HepG2 (cell line): Measurements from ENCODE around the gene PPP2R2C. TPM values are rescaled to one million over a fixed set of nuclear protein-coding genes. Genes with fewer than 3 reads are reported as not detected.

Experiments
- CBFB ChIP-seq: sonication (generic); formaldehyde crosslinking; IDR thresholded peaks from 2 replicates; pipeline ENCODE4 v1.4.0; 2020; ENCODE audit warnings: missing genetic modification reagents
- CENPX ChIP-seq: sonication (generic); formaldehyde crosslinking; IDR thresholded peaks from 2 replicates; pipeline ENCODE4 v1.9.0; 2021; ENCODE audit warnings: mild to moderate bottlenecking, missing genetic modification reagents, moderate library complexity
- FIP1L1 ChIP-seq: fragments of 200-400 bp; formaldehyde crosslinking; IDR thresholded peaks from 2 replicates; pipeline ENCODE4 v1.6.1; 2018; ENCODE audit warnings: low read depth, mild to moderate bottlenecking, low read length, moderate library complexity, borderline replicate concordance; ENCODE audit not compliant: insufficient read depth
- FOXA3 ChIP-seq: IDR thresholded peaks from 2 replicates; pipeline ENCODE4 v1.6.1; 2016; ENCODE audit warnings: missing genetic modification reagents, missing compliant biosample characterization
- FOXK2 ChIP-seq: fragments of 450-650 bp; IDR thresholded peaks from 2 replicates; pipeline ENCODE4 v1.6.1; 2016
- IRX3 ChIP-seq: sonication (generic); formaldehyde crosslinking; IDR thresholded peaks from 2 replicates; pipeline ENCODE4 v1.8.1; 2023; ENCODE audit warnings: mild to moderate bottlenecking, low read depth, missing genetic modification reagents, borderline replicate concordance
- JUND ChIP-seq: sonication (generic); formaldehyde crosslinking; IDR thresholded peaks from 2 replicates; pipeline ENCODE4 v1.8.0; 2022; ENCODE audit warnings: mild to moderate bottlenecking, missing genetic modification reagents
- NONO ChIP-seq, 2 experiments: fragments of 450-650 bp in 1 of 2; sonication (generic) in 1 of 2; formaldehyde crosslinking in 1 of 2; IDR thresholded peaks in 1 of 2; conservative IDR thresholded peaks in 1 of 2; 2 replicates each; pipeline versions ENCODE4 v1.6.1 to v1.8.0; 2017 to 2022; ENCODE audit warnings: mild to moderate bottlenecking in 1 of 2, missing genetic modification reagents in 1 of 2, moderate library complexity in 1 of 2
- NPAS2 ChIP-seq: sonication (generic); formaldehyde crosslinking; IDR thresholded peaks from 2 replicates; pipeline ENCODE4 v1.8.0; 2022; ENCODE audit warnings: mild to moderate bottlenecking, missing genetic modification reagents, borderline replicate concordance
- NR3C1 ChIP-seq: sonication (generic); formaldehyde crosslinking; IDR thresholded peaks from 2 replicates; pipeline ENCODE4 v1.4.0; 2020; ENCODE audit warnings: missing genetic modification reagents
- PHF21A ChIP-seq: sonication (generic); formaldehyde crosslinking; IDR thresholded peaks from 2 replicates; pipeline ENCODE4 v1.5.0; 2020; ENCODE audit warnings: mild to moderate bottlenecking, missing genetic modification reagents
- RXRA ChIP-seq: sonication (generic); formaldehyde crosslinking; IDR thresholded peaks from 2 replicates; pipeline ENCODE4 v1.5.1; 2020; ENCODE audit warnings: missing genetic modification reagents
- SOX13 ChIP-seq, 3 experiments: fragments of 450-650 bp in 1 of 3; sonication (generic) in 1 of 3; formaldehyde crosslinking in 1 of 3; IDR thresholded peaks in 2 of 3; conservative IDR thresholded peaks in 1 of 3; 2 replicates each; pipeline versions ENCODE4 v1.5.0 to v1.6.1; 2016 to 2020; ENCODE audit warnings: antibody characterized with exemption in 1 of 3, mild to moderate bottlenecking in 1 of 3, missing compliant biosample characterization in 1 of 3, missing genetic modification reagents in 1 of 3, moderate library complexity in 1 of 3
- STAG1 ChIP-seq: sonication (generic); formaldehyde crosslinking; IDR thresholded peaks from 2 replicates; pipeline ENCODE4 v1.4.0; 2020; ENCODE audit warnings: missing genetic modification reagents
- TEAD3 ChIP-seq: optimal IDR thresholded peaks from 2 replicates; pipeline ENCODE3; 2016; ENCODE audit warnings: borderline replicate concordance
- TFE3 ChIP-seq: IDR thresholded peaks from 2 replicates; pipeline ENCODE4 v1.6.1; 2016
- ZBTB2 ChIP-seq: sonication (generic); formaldehyde crosslinking; IDR thresholded peaks from 2 replicates; pipeline ENCODE4 v1.8.0; 2022; ENCODE audit warnings: low read depth, missing genetic modification reagents
- ZFX ChIP-seq: sonication (generic); formaldehyde crosslinking; IDR thresholded peaks from 2 replicates; pipeline ENCODE4 v1.4.0; 2020; ENCODE audit warnings: mild to moderate bottlenecking, low read depth, missing genetic modification reagents, moderate library complexity
- ZNF24 ChIP-seq: fragments of 450-650 bp; IDR thresholded peaks from 2 replicates; pipeline ENCODE4 v1.6.1; 2017; ENCODE audit warnings: antibody characterized with exemption, mild to moderate bottlenecking
- ZNF296 ChIP-seq: sonication (generic); formaldehyde crosslinking; conservative IDR thresholded peaks from 2 replicates; pipeline ENCODE4 v1.5.0; 2020; ENCODE audit warnings: mild to moderate bottlenecking, missing genetic modification reagents
- ZNF441 ChIP-seq: sonication (generic); formaldehyde crosslinking; IDR thresholded peaks from 2 replicates; pipeline ENCODE4 v1.7.0; 2021; ENCODE audit warnings: missing genetic modification reagents, borderline replicate concordance
- ZNF780A ChIP-seq: sonication (generic); formaldehyde crosslinking; IDR thresholded peaks from 2 replicates; pipeline ENCODE4 v1.8.0; 2022; ENCODE audit warnings: mild to moderate bottlenecking, missing genetic modification reagents, moderate library complexity
- ZSCAN9 ChIP-seq: IDR thresholded peaks from 2 replicates; pipeline ENCODE4 v1.6.1; 2016; ENCODE audit warnings: borderline replicate concordance
- polyA plus RNA-seq, 8 experiments: library from polyadenylated mRNA; depleted of rRNA in 3 of 8; stranded (reverse) in 7 of 8; unstranded in 1 of 8; fragments of >200 nt; fragmentation: Illumina TruSeq in 4 of 8; extraction: Trizol in 4 of 8; gene quantifications; 2 replicates each; pipeline versions ENCODE4 v1.2.1 to v1.2.3, GENCODE V29; 2011 to 2016; ENCODE audit warnings: low read depth in 4 of 8, missing spikeins in 1 of 8, mixed read lengths in 1 of 8; ENCODE audit not compliant: insufficient read depth in 1 of 8
- total RNA-seq, 5 experiments: library from RNA; depleted of rRNA; stranded (reverse); fragments of >200 nt; fragmentation: Illumina TruSeq; extraction: Trizol; gene quantifications; 2 replicates each; pipeline ENCODE4 v1.2.3, GENCODE V29; 2016; ENCODE audit warnings: low read depth in 1 of 5
- TF ChIP-seq, protein P1 (sequence below): sonication (generic); formaldehyde crosslinking; IDR thresholded peaks from 2 replicates; pipeline ENCODE4 v1.4.0; 2020; ENCODE audit warnings: missing genetic modification reagents

The PPP2R2C gene
- total and polyA plus RNA-seq, 2 of the 13 experiments (the other 11 are each of a cell fraction or from before 2014, with no cell fraction given), result 0.60 to 8.6 TPM

- TF ChIP-seq CENPX (CRISPR knock-in tag) (no peak), ZSCAN9 (CRISPR knock-in tag) (peak; percentile 93), FIP1L1 (no peak), NPAS2 (no peak), IRX3 (no peak), CBFB (CRISPR knock-in tag) (no peak), ZFX (no peak), TFE3 (peak; percentile 61; the same call in 1 of the 2 replicates), ZNF441 (CRISPR knock-in tag) (peak; percentile 62; the same call in 1 of the 2 replicates), ZBTB2 (CRISPR knock-in tag) (no peak), NONO (IDR thresholded peaks at IDR 0.05) (no peak), NONO (CRISPR knock-in tag; conservative IDR thresholded peaks at IDR 0.05) (no peak), ZNF780A (CRISPR knock-in tag) (no peak), NR3C1 (CRISPR knock-in tag) (no peak), STAG1 (CRISPR knock-in tag) (no peak), FOXA3 (peak; percentile 21; the same call in 1 of the 2 replicates), SOX13 (IDR thresholded peaks at IDR 0.05) (no peak), SOX13 (CRISPR knock-in tag; conservative IDR thresholded peaks at IDR 0.05 in 1 of 2, IDR thresholded peaks at IDR 0.05 in 1 of 2) (0 out of 4 replicates have a peak, but pooled peaks of 1 of the 2 experiments have one; percentile 14), ZNF296 (CRISPR knock-in tag) (0 out of 2 replicates have a peak, but pooled peaks have one; percentile 35), TEAD3 (CRISPR knock-in tag) (peak; percentile 49), RXRA (no peak), ZNF24 (no peak), JUND (no peak), FOXK2 (no peak), PHF21A (CRISPR knock-in tag) (no peak)
- TF ChIP-seq, protein P1, sequence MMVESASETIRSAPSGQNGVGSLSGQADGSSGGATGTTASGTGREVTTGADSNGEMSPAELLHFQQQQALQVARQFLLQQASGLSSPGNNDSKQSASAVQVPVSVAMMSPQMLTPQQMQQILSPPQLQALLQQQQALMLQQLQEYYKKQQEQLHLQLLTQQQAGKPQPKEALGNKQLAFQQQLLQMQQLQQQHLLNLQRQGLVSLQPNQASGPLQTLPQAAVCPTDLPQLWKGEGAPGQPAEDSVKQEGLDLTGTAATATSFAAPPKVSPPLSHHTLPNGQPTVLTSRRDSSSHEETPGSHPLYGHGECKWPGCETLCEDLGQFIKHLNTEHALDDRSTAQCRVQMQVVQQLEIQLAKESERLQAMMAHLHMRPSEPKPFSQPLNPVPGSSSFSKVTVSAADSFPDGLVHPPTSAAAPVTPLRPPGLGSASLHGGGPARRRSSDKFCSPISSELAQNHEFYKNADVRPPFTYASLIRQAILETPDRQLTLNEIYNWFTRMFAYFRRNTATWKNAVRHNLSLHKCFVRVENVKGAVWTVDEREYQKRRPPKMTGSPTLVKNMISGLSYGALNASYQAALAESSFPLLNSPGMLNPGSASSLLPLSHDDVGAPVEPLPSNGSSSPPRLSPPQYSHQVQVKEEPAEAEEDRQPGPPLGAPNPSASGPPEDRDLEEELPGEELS (CRISPR knock-in tag), result 0 out of 2 replicates have a peak, but pooled peaks have one; percentile 23
Observed at GRCh38 chr4:6362896-6363295, 109.5 kb downstream of the PPP2R2C start (continued).
